GM18520 (cell line): Measurements from ENCODE around the gene CARM1.
"Not testable (repeated sequence)": the region's sequence is repeated elsewhere in the genome, so short reads cannot be mapped to it uniquely, and the experiment has no call there.

ENCODE experiments used
- ATAC-seq: cut with Tn5 transposase; IDR thresholded peaks from one replicate; pipeline ENCODE4 v1.9.1; 2021; ENCODE audit not compliant: unreplicated experiment

Gene CARM1

DNA sequence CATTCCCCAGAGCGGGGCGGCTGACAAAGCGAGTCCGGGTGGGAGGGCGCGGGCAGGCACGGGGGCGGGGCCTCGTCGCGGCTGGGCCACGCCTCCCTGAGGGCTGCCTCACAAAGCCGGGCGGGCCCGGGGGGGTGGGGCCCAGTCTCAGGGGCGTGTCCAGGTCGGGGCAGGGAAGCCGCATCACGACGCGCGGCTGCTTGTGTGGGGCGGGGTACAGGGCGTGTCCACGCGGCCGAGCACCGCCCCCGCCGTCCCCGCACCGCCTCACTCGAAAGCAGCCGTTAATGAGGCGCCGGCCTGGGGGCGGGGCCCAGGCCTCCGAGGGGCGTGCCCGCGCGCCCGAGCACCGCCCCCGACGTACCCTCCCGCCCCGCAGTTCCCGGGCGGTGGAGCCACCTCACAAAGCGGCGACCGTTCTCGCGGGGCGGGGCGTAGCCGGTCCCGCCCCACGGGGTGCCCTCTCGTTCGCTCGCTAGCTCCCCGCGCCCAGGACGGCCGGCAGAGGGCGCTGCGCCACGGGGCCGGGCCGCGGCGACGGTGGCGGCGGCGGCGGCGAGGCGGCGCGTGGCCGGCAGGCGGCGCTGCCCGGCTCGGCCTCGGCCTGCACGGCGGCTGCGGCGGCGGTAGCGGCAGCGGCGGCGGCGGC is at the start of gene CARM1:
TSS of gene CARM1 (plus strand) at position 599 of the 649 bp plus-strand sequence. CDS start 150 bp downstream, outside the sequence.
- ATAC-seq, result peak; percentile 67

DNA sequence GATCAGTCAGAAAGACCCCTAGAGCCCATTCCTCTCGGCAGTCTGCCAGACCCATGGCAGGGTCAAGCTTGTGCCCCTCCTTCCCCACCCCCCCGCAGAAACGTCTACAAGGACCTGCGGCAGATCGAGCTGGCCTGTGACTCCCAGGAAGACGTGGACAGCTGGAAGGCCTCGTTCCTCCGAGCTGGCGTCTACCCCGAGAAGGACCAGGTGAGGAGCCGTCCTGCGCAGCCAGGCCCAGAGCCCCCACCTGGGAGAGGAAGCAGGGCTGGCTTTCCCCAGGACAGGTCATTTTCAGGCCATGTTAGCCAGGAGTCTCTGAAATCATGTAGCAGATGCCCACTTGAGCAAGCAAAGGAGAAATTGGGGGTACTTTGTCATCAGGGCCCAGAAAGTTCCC is 47.7 kb upstream of the CARM1 start:
- ATAC-seq, result no peak

DNA sequence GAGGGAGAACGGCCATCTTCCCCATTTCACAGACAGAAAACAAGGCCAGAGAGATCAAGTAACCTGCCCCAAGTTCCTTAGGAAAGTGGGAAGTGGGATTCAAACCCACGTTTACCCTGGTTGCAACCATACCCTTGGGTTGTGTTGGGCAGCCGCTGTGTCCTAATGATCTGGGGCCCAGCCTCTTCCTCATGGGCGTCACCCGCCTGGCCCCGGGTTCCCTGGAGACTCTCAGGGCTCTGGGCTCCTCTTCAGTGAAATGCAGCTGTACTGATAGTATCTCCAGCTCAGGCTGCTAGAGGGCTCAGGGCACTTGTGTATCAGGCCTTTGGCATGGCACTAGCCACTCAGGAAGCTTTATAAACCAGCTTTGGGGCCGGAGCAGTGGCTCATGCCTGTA is 45.1 kb upstream of the CARM1 start:
- ATAC-seq, result no peak

DNA sequence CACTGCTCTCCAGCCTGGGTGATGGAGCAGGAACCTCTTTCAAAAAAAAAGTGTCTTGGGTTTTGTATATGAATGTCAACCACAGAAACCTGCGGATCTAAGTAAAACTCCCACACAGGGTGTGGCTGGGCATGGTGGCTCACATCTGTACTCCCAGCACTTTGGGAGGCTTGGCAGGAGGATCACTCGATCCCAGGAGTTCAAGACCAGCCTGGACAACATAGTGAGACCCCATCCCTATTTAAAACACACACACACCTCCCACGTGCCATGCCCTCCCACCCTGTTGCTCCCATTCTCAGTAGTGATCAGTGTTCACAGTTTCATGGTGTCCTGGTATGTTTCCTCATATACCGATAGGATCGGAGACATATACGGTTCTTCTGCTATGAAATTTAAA is 44.5 kb upstream of the CARM1 start:
- no peak for ATAC-seq

DNA sequence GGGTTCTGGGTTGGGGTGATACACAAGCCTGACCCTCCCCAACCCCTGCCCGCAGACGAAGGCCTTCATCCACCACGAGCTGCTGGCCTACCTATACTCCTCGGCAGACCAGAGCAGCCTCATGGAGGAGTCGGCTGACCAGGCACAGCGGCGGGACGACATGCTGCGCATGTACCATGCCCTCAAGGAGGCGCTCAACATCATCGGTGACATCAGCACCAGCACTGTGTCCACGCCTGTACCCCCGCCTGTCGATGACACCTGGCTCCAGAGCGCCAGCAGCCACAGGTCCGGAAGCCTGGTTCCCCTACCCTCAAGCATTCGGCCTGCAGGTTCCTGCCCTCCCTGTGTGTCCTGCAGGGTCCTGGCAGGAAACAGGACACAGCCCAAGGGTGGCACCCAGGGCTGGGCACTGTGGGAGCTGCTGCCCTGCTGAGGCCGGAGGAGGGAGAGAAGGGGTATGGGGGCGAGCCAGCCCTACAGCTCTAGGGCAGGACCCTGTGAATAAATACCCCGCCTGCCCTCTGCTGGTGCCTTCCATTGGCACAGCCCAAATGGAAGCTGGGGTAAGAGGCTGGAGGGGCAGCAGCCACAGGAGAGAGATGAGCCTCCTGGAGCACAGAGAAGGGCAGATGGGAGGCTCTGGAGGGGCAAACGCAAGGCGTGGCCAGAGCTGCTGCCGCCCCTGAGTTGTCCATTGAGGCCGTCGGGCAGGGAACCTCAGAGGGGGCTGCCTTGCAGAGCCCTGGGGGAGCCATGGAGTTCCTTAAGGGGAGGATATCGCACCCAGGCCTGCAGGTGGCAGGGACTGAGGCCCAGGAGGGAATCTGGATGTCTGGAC is 42.2 kb upstream of the CARM1 start:
- ATAC-seq, result no peak

DNA sequence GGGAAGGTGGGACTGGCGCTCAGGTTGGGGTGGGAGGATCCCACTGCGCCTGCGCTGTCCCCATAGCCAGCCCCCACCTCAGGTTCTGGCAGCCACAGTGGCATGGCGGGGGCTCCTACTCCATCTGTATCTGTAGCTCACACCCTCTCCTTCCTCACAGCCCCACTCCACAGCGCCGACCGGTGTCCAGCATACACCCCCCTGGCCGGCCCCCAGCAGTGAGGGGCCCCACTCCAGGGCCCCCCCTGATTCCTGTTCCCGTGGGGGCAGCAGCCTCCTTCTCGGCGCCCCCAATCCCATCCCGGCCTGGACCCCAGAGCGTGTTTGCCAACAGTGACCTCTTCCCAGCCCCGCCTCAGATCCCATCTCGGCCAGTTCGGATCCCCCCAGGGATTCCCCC is 41.4 kb upstream of the CARM1 start:
- ATAC-seq, result no peak

DNA sequence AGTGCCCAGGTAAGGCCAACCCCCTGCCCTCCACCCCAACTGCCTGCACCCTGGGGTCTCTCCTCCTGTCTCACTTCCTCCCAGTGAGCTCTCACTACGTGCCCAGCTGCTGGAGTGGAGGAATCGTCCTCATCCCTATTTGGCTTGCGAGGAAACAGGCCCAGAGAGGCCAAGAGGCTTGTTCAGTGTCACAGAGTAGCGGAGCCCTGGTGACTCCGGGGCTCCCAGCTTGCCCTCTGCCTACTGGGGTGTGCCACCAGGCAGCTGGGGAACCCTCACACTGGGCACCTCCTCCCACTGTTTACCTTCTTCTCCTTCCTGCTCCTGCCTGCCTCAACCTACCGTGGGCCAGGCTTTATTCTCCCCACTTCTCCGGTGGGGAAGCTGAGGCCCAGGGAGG is 41.0 kb upstream of the CARM1 start:
- no peak for ATAC-seq

DNA sequence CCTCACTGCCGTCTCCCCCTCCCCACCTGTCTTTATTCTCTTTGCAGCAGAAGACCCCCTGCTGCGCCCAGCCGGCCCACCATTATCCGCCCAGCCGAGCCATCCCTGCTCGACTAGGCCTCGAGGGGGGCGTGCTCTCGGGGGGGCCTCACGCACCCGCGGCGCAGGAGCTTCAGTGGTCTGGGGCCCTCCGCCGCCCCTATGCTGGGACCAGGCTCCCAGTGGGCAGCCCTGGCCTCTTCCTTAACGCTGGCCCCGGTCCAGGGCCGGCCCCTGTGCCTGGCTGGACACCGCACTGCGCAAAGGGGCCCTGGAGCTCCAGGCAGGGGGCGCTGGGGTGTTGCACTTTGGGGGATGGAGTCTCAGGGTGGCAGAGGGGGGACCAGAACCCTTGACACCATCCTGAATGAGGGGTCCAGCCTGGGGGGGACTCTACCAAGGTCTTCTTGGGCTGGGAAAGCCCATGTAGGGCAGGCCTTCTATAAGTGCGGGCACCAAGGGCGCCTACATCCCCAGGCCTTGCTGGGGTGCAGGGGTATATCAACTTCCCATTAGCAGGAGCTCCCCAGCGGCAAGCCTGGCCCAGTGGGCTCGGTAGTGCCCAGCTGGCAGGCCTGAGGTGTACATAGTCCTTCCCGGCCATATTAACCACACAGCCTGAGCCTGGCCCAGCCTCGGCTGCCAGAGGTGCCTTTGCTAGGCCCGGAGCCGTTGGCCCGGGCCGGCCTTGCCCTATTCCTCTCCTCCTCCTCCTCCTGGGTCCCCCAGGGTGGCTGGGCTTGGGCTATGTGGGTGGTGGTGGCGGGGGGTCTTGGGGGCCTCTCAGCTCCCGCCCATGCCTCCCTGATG is 40.2 kb upstream of the CARM1 start:
- no peak for ATAC-seq

DNA sequence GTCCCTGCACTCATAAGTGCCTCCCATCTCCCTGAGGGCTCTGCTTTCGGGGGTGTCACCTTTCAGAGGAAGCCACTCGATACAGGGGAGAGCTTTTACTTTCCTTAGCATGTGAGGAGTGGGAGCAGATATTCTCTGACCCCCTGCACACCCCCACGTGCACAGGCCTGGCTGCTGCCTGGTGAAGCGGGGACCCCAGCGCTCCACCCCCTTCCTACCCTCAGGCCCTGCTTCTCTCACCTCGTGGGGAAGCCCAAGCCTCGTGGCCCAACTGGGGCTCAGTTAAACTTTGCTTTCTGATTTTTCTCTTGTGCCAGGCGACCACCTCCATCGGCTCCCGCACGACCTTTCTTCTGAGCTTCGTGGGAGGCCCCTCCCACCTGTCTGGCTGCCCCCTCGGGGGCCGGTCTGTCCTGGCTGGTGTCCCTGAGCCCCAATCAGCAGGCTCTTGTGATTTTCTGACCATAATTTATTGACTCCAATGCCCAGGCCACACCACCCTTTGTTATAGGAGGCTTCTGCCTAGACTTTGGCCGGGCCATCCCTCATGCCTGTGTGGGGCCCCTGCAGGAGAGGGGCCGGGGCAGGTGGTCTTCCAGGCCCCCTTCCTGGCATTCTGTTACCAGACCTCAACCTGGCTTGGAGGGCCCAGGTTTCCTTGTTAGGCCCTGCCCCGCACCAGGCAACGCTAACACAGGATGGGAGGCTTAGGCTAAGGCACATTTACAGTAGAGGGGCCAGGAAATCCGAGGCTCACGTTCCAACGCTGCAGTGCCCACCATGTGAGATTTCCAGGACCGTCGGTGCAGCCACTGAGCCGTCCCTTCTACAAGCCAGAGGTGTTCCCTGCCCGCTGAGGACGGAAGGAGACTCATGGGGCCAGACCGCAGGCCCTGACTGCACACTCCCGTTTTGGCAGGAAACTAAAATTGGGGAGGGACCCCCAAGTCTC is 39.1 kb upstream of the CARM1 start:
- no peak for ATAC-seq

DNA sequence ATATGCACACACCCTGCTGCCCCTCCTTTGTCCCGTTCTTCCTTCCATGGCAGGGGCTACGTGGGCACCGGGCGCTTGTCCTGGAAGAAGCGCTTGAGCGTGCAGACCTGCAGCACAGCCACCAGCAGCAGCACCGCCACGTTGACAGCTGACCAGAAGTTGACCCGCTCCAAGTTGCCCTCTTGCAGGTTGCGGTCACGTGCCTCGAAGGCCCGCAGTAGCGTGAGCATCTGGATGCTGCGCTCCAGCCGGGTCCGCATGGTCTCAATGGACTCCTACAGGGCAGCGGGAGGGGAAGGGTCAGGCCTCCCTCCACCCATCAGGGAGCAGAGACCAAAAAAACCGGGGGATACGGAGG is 38.4 kb upstream of the CARM1 start:
- no peak for ATAC-seq

DNA sequence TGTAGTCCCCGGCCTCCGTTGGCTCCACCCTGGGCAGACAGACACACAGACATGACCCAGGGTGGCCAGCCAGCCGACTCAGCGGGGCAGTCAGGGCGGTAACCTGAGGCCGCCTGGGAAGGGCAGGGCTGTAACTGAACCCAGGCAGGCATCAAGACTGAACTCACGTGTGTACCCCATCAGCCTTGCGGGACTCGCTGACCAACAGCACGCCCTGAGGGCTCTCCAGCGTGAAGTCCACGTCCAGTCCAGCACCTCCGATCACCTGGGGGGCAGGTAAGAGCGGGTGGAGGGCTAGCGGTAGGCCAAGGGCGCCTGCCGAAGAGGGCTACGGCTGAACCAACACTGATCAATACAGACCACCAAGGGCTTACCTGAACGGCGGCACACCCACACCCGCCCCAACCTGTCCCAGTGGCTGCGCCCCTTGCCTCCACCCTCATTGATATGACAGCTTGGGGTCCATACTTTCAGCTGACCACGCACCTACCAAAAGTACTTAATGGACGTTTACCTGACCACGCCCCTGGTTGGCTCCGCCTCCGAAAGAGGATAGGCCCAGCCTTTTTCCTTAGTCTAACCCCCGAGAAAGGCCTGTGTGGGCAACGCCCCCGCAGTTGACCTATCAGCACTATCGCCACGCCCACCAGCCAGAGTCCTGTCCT is 36.1 kb upstream of the CARM1 start:
- ATAC-seq, result no peak

DNA sequence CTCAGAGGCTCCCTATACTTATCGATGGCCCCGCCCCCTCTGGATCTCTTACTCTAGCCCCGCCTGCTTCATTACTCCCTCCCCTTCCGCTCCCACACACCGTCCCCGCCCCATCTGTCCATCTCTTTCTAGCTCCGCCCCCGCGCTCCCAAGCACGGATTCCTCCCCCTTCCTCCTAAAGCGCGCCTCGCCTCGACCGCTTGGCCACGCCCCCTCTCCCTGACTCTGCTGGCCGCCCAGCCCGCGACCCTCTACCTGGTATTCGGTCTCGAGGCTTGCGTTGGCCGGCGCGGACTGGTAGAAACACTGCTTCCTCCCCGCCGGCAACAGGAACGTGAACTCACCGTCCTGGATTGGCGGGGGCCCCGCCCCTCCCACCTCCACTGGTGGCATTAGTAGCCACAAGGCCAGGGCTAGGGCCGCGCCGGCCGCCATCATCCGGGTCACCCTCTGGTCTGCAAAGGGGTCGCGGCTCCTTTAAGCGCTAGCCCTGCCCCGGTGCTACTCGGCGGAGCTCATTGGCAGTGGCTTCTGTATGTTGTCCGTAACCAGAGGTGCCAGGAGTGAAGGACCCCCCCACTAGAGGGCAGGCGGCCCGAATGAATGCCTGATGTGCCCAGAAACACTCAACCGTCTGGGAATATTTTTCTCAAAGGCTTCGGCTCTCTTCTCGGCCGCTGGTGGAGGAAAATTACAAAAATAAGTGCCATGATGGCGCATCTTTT is 35.4 kb upstream of the CARM1 start, which contains the start of gene TMED1:
TSS of gene TMED1 (minus strand) at position 459 of the 725 bp plus-strand sequence. CDS start at position 438, 21 bp downstream.
- peak; percentile 65 for ATAC-seq

DNA sequence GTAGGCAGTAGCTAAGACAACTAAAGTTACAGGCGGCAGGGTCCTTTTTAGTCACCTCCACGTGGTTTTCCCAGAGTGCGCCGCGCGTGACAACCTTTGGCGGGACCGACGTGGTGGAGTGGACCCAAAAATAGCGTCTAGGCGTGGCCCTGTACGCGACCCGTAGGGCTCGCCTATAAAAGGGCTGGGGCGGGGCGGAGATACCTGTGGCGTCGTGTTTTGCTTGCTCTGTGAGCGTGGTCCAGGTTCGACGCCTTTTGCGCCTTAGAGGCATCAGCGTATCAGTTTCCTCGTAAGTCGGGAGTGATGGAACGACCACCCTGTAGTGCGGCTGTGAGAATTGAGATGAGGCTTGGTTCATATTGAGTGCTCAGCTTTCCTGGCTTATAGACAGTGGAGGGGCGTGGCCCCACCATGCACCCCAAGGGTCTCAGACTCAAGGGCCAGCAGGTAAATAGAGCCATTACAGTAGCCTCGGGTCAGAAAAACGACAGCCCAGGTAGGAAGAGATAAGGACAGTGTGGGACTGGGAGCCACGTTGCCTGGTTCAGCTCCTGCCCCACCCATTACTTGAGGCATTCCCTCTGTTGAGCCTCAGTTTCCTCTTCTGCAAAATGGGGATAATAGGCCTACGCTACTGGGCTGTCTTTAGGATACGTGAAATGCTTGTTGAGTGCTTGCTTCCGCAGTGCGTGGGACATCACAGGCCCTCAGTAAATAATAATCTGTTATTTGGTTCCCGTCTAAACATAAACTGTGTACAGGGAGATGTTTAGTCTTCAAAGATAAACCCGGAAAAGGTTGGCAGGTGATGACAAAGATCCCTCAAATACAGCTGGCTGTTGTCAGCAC is 34.6 kb upstream of the CARM1 start:
- no peak for ATAC-seq

DNA sequence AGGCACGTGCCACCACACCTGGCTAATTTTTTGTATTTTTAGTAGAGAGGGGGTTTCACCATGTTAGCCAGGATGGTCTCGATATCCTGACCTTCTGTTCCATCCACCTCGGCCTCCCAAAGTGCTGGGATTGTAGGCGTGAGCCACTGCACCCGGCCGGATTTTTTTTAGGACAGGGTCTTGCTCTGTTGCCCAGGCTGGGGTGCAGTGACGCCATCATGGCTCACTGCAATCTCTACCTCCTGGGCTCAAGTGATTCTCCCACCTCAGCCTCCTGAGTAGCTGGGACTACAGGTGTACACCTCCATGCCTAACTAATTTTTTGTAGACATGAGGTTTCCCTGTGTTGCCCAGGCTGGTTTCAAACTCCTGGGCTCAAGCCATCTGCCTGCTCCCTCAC is 33.7 kb upstream of the CARM1 start:
- not testable (repeated sequence) for ATAC-seq

DNA sequence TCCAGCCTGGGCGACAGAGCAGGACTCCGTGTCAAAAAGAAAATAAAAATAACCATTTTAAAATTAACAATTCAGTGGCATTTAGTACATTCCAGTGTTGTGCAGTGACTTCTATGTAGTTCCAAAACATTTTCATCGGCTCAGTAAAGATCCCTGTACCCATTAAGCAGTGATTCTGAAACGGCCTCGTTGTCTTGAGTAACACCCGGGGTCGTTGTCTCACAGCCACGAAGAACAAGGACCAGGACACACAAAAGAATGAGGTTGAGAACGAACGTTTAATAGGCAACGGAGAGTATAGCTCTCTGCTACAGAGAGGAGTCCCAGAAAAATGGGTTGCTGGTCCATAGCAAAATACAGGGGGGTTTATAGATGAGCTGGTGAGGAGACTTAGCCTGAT is 33.0 kb upstream of the CARM1 start:
- ATAC-seq, result no peak

DNA sequence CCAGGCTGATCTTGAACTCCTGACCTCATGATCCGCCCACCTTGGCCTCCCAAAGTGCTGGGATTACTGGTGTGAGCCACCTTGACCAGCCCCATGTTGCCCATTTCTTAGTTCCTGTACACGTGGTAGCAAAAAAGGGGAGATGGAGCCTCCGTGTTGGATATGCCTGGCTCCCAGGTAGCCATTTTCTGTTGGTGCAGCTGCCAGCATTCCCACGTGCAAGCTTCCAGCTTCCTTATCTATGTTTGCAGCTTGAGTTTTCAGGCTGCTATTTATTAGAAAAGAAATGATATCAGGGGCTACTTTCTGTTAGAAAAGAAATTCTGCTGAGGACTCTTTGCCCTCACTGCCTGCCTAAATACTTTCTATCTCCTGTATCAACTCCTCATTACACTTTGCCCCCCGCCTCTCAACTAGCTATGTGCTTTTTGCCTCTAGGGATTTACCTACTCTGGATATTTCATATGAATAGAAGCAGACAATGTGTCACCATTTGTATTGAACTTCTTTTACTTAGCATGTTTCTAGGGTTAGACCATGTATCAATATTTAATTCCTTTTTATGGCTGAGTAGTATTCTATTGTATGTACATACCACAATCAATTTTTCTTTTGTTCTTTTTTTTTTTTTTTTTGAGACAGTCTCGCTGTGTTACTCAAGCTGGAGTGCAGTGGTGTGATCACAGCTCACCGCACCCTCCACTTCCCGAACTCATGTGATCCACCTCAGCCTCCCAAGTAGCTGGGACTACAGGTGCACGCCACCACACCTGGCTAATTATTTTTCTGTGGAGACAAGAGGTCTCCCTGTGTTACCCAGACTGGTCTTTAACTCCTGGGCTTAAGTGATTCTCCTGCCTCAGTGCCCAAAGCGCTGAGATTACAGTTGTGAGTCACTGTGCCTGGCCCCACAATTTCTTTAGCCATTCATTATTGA is 32.0 kb upstream of the CARM1 start:
- ATAC-seq, result no peak

DNA sequence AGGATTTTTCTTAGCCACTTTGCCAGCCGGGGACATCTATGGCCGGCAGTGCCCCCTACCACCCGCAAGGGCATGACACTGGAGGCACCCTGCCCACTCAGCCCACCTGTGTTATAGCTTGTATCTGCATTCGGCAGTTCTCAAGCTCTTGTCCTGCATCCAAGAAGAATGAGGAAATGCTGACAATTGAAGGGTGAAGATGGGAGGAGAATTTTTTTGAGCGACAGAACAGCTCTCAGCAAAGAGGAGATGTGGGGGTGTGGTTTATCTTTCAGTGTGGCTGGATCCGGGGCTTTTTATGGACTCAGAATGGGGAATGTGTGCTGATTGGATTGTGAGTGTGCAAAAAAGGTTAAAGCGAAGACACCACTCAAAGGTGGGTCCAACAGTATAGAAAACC is 28.6 kb upstream of the CARM1 start:
- ATAC-seq, result no peak
